Stomach (tissue), 9 donors: ENCODE results near the gene FOXO6. TPM values are rescaled to one million over a fixed set of nuclear protein-coding genes. Genes with fewer than 3 reads are reported as not detected.
A peak's percentile ranks its signal among the peaks of the same experiment; 100 is the strongest.

Experiments used
- DNase-seq, 2 donors: peaks; one replicate each; pipeline versions ENCODE4 v3.0.0 to v3.0.0-alpha.2; 2013 to 2019
- H3K27ac ChIP-seq, 5 donors: fragments of 200-600 bp in 4 of 5; sonication (generic) in 4 of 5; one replicate each; pipeline ENCODE4 v1.5.1; 2013 to 2019; ENCODE audit warnings: mild to moderate bottlenecking in 1 of 5, moderate library complexity in 1 of 5
- H3K27me3 ChIP-seq, 3 donors: fragments of 200-600 bp; sonication (generic); one replicate each; pipeline ENCODE4 v1.5.1; 2017 to 2019; ENCODE audit warnings: mixed run types in 1 of 3
- H3K36me3 ChIP-seq, 4 donors: fragments of 200-600 bp; sonication (generic); 1 replicate in 3 of 4; 2 replicates in 1 of 4; pipeline ENCODE4 v1.5.1; 2016 to 2019
- H3K4me1 ChIP-seq, 4 donors: fragments of 200-600 bp; sonication (generic); one replicate each; pipeline ENCODE4 v1.5.1; 2016 to 2019
- H3K4me3 ChIP-seq, 4 donors: fragments of 200-600 bp; sonication (generic) in 3 of 4; one replicate each; pipeline ENCODE4 v1.5.1; 2016 to 2019; ENCODE audit warnings: mild to moderate bottlenecking in 1 of 4
- H3K9me3 ChIP-seq, 4 donors: fragments of 200-600 bp; sonication (generic); one replicate each; pipeline ENCODE4 v1.5.1; 2016 to 2019
- EP300 ChIP-seq: sonication (generic); formaldehyde crosslinking; IDR thresholded peaks from one replicate; pipeline ENCODE4 v1.6.1; 2017; ENCODE audit warnings: antibody characterized with exemption
- POLR2A ChIP-seq, 4 donors: fragments of 450-650 bp; IDR thresholded peaks; one replicate each; pipeline ENCODE4 v1.6.1; 2016; ENCODE audit warnings: antibody characterized with exemption in 4 of 4, control low read depth in 2 of 4, mild to moderate bottlenecking in 1 of 4, moderate library complexity in 1 of 4
- POLR2AphosphoS5 ChIP-seq, 3 donors: sonication (generic); formaldehyde crosslinking; IDR thresholded peaks; one replicate each; pipeline ENCODE4 v1.6.1; 2016; ENCODE audit warnings: antibody characterized with exemption in 3 of 3
- WGBS, 5 donors: extraction: QIAGEN DNeasy Blood & Tissue Kit in 3 of 5; methylation state at CpG; one replicate each; pipeline versions ENCODE4 v1.1.5 to v1.1.7; 2013 to 2018; 5-methylcytosine and 5-hydroxymethylcytosine counted together
- intact Hi-C: fragments of 100-400 bp; cut with DNase I; formaldehyde crosslinking; loops from one replicate; pipeline ENCODE4 v1.15.1; 2023; ENCODE audit warnings: low total_unique reads
- polyA plus RNA-seq, 3 donors: library from polyadenylated mRNA; stranded (reverse); fragments of 200-250 nt; gene quantifications; one replicate each; pipeline ENCODE4 v1.2.3, GENCODE V29; 2013
- total RNA-seq, 5 donors: library from RNA; depleted of rRNA; stranded (reverse); fragments of >200 nt; gene quantifications; one replicate each; pipeline versions ENCODE4 v1.1.0 to v1.2.3, GENCODE V29; 2014 to 2016
- TF ChIP-seq, protein P1 (sequence below), 7 experiments: fragments of 450-650 bp in 4 of 7; fragments of 200-600 bp in 3 of 7; sonication (generic) in 3 of 7; IDR thresholded peaks; one replicate each; pipeline ENCODE4 v1.5.1; 2016 to 2019; ENCODE audit warnings: antibody characterized with exemption in 7 of 7, control low read depth in 2 of 7, mild to moderate bottlenecking in 1 of 7
- donor health status: healthy with polysubstance abuse.
- donor health status: Bipolar disorder and iron deficiency.
- donor health status: healthy.

The FOXO6 gene
- total and polyA plus RNA-seq, 8 donors: under 0.01 to 1.1 (median 0.60) TPM; not detected in 4

DNA sequence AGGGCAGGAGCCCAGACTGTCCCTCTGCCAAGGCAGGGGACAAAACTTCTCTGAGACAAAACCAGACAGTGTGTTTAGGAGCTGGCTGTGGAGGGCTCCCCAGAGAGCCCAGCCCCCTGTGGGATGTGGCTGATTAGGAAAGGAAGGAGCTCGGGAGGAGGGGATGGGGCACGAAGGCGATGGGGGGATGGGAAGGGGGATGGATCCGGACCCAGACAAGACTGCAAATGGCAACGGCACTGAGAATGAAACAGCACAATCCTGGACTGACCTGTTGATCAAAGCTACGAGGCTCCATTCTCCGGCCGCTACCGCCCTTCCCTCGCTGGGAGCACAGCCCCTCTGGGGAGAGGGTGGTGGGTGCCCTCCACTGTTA, 33.1 kb downstream of the FOXO6 start:
- WGBS, 5 donors: 63 to 75% (median 73%) methylated on average over 9 to 10 of the region's 10 CpGs
- Histone ChIP-seq H3K4me1 (peaks cover 0 to 13% (median 0%) of the 10 kb centered on the region in 4 donors), H3K9me3 (no peaks in the 10 kb centered on the region), H3K27ac (no peak overlapping the region), H3K4me3 (no peak overlapping the region), H3K36me3 (no peaks in the 10 kb centered on the region), H3K27me3 (peaks cover 0 to 29% (median 5%) of the 10 kb centered on the region in 3 donors)
- TF ChIP-seq EP300 (no peak), POLR2A (IDR thresholded peaks at IDR 0.05) (no peak), POLR2AphosphoS5 (IDR thresholded peaks at IDR 0.05) (no peak)
- TF ChIP-seq, protein P1, sequence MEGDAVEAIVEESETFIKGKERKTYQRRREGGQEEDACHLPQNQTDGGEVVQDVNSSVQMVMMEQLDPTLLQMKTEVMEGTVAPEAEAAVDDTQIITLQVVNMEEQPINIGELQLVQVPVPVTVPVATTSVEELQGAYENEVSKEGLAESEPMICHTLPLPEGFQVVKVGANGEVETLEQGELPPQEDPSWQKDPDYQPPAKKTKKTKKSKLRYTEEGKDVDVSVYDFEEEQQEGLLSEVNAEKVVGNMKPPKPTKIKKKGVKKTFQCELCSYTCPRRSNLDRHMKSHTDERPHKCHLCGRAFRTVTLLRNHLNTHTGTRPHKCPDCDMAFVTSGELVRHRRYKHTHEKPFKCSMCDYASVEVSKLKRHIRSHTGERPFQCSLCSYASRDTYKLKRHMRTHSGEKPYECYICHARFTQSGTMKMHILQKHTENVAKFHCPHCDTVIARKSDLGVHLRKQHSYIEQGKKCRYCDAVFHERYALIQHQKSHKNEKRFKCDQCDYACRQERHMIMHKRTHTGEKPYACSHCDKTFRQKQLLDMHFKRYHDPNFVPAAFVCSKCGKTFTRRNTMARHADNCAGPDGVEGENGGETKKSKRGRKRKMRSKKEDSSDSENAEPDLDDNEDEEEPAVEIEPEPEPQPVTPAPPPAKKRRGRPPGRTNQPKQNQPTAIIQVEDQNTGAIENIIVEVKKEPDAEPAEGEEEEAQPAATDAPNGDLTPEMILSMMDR (IDR thresholded peaks at IDR 0.05): no peak
- no peak for DNase-seq
- intact Hi-C loops: no loop called here

DNA sequence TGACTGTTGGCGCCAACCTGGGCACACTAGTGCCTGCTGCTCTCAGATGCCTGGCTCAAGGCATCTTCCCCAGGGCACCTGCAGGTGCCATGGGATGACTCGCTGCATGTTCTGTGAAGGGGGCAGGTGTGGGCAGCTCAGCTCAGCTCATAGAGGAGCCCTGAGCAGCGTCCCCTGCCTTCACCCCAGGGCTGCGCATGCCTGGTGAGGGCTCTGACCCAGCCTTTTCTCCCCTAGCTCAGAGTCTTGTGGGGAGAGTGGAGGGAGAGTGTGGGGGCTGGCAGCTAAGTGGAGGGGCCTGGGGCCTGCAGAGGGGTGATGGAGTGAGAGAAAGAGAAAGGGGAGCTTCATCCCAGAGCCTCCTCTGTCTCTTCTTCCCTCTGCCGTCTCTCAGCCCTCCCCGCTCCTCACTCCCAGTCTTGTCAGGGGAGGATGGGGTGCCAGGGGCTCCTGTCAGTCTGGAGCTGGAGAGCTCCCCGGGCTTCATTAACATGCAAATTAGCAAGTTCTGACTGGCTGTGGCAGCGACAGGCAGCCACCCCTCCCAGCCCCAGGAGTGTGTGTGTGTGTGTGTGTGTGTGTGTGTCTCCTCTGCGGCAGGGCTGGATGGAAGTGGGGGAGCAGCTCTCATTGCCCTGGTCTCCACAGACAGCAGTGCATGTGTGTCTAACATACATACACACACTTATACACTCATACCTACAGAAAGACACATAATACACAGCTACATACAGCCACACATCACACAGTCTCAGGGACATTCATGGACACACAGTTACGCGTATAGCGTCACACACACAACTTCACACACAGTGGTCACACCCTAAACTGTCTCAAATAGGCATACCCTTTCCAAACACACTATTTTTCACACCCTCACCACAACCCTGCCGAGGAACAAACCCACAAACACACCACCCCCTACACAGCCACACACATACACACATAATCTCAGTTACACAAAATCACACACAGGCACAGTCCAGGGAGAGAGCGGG, 34.0 kb downstream of the FOXO6 start:
- peak in 1 of 2 donors; percentile 72 for DNase-seq
- WGBS, 5 donors: 44 to 56% (median 50%) methylated on average over 12 to 14 of the region's 14 CpGs
- no peaks in the 10 kb centered on the region for H3K9me3 ChIP-seq
- H3K4me3 ChIP-seq: no peak overlapping the region
- peaks cover 0 to 29% (median 5%) of the 10 kb centered on the region in 3 donors for H3K27me3 ChIP-seq
- H3K36me3 ChIP-seq: no peaks in the 10 kb centered on the region
- TF ChIP-seq POLR2AphosphoS5 (IDR thresholded peaks at IDR 0.05) (no peak), POLR2A (IDR thresholded peaks at IDR 0.05) (no peak), EP300 (no peak)
- TF ChIP-seq, protein P1 (IDR thresholded peaks at IDR 0.05): no peak
- H3K4me1 ChIP-seq: peaks cover 0 to 13% (median 0%) of the 10 kb centered on the region in 4 donors
- intact Hi-C loops: no loop called here
- H3K27ac ChIP-seq: no peak overlapping the region

DNA sequence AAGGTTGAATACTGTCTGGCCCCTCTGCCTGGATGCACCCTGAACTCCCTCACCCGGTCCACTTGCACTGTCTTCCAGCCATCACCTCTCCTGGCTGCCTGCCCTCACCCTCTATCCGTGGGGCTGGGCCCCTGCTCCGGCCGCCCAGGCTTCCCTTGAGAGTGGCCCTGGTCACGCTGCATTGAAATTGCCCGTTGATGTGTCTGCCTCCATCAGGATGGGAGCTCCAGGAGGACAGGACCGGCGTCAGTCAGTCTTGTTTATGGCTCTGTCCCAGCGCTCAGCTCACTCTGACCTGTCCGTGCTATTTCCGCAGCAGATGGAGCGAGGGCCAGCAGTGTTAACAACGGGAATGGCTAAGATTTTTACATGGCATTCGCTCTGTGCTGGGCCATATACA, 34.9 kb downstream of the FOXO6 start:
- Histone ChIP-seq H3K4me3 (no peak overlapping the region), H3K27me3 (peaks cover 0 to 29% (median 5%) of the 10 kb centered on the region in 3 donors), H3K27ac (no peak overlapping the region), H3K4me1 (peaks cover 0 to 13% (median 0%) of the 10 kb centered on the region in 4 donors), H3K36me3 (no peaks in the 10 kb centered on the region), H3K9me3 (no peaks in the 10 kb centered on the region)
- intact Hi-C loops: no loop called here
- DNase-seq: no peak
- TF ChIP-seq, protein P1 (IDR thresholded peaks at IDR 0.05): no peak
- TF ChIP-seq EP300 (no peak), POLR2AphosphoS5 (IDR thresholded peaks at IDR 0.05) (no peak), POLR2A (IDR thresholded peaks at IDR 0.05) (no peak)
- 54 to 69% (median 58%) methylated on average over 14 of the region's 14 CpGs for WGBS, 5 donors

DNA sequence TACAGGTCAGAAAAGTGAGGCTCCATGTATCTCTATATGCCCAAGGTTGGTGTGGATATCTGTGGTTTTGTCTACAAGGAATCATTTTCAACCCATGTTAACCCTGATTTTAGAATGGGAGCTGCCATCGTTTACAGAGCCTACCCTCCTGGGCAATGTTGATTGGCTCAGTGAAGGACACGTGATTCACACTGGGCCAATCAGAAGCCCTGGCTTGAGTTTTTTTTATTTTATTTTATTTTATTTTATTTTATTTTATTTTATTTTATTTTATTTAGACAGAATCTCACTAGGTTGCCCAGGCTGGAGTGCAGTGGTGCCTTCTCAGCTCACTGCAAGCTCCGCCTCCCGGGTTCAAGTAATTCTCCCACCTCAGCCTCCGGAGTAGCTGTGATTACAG, 35.8 kb downstream of the FOXO6 start:
- TF ChIP-seq POLR2AphosphoS5 (IDR thresholded peaks at IDR 0.05): no peak
- TF ChIP-seq EP300: no peak
- H3K9me3 ChIP-seq: no peaks in the 10 kb centered on the region
- DNase-seq: no peak
- H3K4me3 ChIP-seq: no peak overlapping the region
- H3K4me1 ChIP-seq: peaks cover 0 to 13% (median 0%) of the 10 kb centered on the region in 4 donors
- whole genome bisulfite sequencing, 5 donors: 72 to 88% (median 81%) methylated on average over 5 of the region's 5 CpGs
- no peaks in the 10 kb centered on the region for H3K36me3 ChIP-seq
- intact Hi-C loops: no loop called here
- no peak overlapping the region for H3K27ac ChIP-seq
- H3K27me3 ChIP-seq: peaks cover 0 to 29% (median 5%) of the 10 kb centered on the region in 3 donors
